Chondrocyte (in vitro differentiated cells): Measurements from ENCODE around the gene SARNP. TPM values are rescaled to one million over a fixed set of nuclear protein-coding genes. Genes with fewer than 3 reads are reported as not detected.

Source experiments
- DNase-seq: peaks from one replicate; pipeline ENCODE4 v3.0.0; 2021; ENCODE audit warnings: mixed read lengths, low spot score
- H3K27ac Mint-ChIP-seq: one replicate; pipeline ENCODE4 v1.8.0; 2021; ENCODE audit warnings: mild to moderate bottlenecking, moderate library complexity, mixed read lengths; ENCODE audit not compliant: unreplicated experiment
- H3K27me3 Mint-ChIP-seq: 2 replicates; pipeline ENCODE4 v1.8.0; 2021; ENCODE audit warnings: low read depth, mixed read lengths
- H3K36me3 Mint-ChIP-seq: 2 replicates; pipeline ENCODE4 v1.8.0; 2021; ENCODE audit warnings: low read depth, mixed read lengths
- H3K4me1 Mint-ChIP-seq: 2 replicates; pipeline ENCODE4 v1.8.0; 2021; ENCODE audit warnings: low read depth, mild to moderate bottlenecking, mixed read lengths
- H3K4me3 Mint-ChIP-seq: one replicate; pipeline ENCODE4 v1.8.0; 2021; ENCODE audit warnings: mild to moderate bottlenecking, moderate library complexity, mixed read lengths; ENCODE audit not compliant: unreplicated experiment
- H3K9me3 Mint-ChIP-seq: 2 replicates; pipeline ENCODE4 v1.8.0; 2021; ENCODE audit warnings: low read depth, mixed read lengths
- CTCF ChIP-seq: fragments of 200-600 bp; sonication (generic); IDR thresholded peaks from 2 replicates; pipeline ENCODE4 v1.5.0; 2021; ENCODE audit warnings: antibody characterized with exemption, mild to moderate bottlenecking, moderate library complexity
- total RNA-seq: library from RNA; stranded (reverse); gene quantifications from 3 replicates; pipeline ENCODE4 v1.2.1, GENCODE V29; 2021

Gene SARNP
- total RNA-seq, 1 donor from 2014 or later, result 54.0 TPM

DNA sequence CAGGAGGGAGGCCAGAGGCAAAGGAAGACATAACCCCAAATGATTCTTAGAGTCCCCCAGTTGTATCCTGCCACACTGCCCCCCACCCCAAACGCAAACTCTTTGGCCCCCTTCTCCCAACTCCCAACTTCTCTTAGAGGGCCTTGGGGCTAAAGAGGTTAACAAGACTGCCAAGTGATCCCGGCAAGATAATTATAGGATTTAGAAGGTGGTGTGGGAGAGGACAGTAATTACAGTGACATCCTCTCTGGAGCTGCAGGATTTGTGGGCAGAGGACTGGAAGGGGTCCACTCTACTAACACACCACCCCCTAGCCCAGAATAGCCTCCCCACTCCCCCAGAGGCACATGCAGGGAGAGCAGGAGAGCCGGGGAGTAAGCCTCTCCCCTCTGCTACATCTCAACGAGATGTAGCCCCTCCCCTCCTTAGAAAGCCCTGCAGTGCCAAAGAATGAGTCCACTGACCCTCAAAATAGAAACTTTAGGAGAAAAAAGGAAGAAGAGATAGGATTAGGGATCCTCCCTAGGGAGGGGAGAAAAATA, 79.9 kb downstream of the SARNP start:
- no peaks in the 10 kb centered on the region for H3K9me3 Mint-ChIP-seq
- no peak for DNase-seq
- H3K4me1 Mint-ChIP-seq, result peaks cover 19% of the 10 kb centered on the region
- peak overlapping the region; percentile 85 for H3K27ac Mint-ChIP-seq
- peak overlapping the region; percentile 77 for H3K4me3 Mint-ChIP-seq
- TF ChIP-seq CTCF, result peak; percentile 49
- no peaks in the 10 kb centered on the region for H3K36me3 Mint-ChIP-seq
- H3K27me3 Mint-ChIP-seq, result no peaks in the 10 kb centered on the region

DNA sequence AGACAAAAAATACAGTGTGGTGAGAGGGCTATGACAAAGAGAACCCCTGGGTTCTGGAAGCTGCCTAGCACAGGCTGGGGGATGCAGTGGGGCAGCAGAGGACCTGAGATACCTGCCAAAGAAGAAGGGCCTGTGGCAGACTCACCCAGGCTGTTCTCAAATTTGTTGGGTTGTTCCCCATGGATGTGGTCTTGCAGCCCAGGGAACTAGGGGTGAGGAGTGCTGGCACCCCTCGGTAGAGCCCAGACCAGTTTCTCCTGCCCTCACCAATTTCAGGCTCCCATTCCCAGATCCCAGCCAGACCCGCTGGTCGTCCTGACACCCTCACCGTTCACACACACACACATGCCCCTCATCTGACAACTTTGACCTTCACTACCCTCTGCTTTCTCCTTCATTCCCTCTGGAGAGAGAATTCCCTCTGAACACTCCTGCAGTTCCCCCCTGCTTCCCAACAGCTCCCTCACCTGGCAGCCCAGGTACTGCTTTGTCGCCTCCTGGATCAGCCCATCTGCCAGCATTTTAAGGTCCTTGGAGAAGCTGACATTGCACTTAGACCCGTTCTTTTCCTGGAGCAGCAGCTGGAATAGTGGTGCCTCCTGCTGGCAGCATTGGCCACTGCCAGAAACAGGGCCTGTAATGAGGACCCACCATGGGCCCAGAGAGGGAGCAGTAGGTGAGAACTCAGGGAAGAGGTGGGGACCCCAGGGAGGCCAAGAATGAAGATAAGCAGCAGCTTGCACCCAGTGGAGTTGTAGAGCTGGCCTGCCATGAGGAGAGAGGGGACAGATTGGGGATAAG, 80.5 kb downstream of the SARNP start:
- no peak overlapping the region for H3K4me3 Mint-ChIP-seq
- H3K36me3 Mint-ChIP-seq, result no peaks in the 10 kb centered on the region
- DNase-seq, result no peak
- peak overlapping the region; percentile 69 for H3K27ac Mint-ChIP-seq
- H3K27me3 Mint-ChIP-seq, result no peaks in the 10 kb centered on the region
- TF ChIP-seq CTCF, result peak; percentile 79
- H3K9me3 Mint-ChIP-seq, result no peaks in the 10 kb centered on the region
- H3K4me1 Mint-ChIP-seq, result peaks cover 16% of the 10 kb centered on the region

GRCh38 chr12:55736076-55736475, 81.4 kb downstream of the SARNP start:
- Mint-ChIP-seq H3K4me3 (no peak overlapping the region), H3K36me3 (no peaks in the 10 kb centered on the region), H3K27me3 (no peaks in the 10 kb centered on the region), H3K27ac (no peak overlapping the region), H3K4me1 (peaks cover 16% of the 10 kb centered on the region), H3K9me3 (no peaks in the 10 kb centered on the region)
- no peak for TF ChIP-seq CTCF
- no peak for DNase-seq

GRCh38 chr12:55734595-55734994, 82.9 kb downstream of the SARNP start:
- no peak for DNase-seq
- Mint-ChIP-seq H3K9me3 (no peaks in the 10 kb centered on the region), H3K4me3 (no peak overlapping the region), H3K27ac (no peak overlapping the region), H3K36me3 (no peaks in the 10 kb centered on the region), H3K27me3 (no peaks in the 10 kb centered on the region), H3K4me1 (peaks cover 29% of the 10 kb centered on the region)
- TF ChIP-seq CTCF, result no peak

- Mint-ChIP-seq H3K4me1 (peaks cover 30% of the 10 kb centered on the region), H3K9me3 (no peaks in the 10 kb centered on the region), H3K36me3 (no peaks in the 10 kb centered on the region), H3K27me3 (no peaks in the 10 kb centered on the region), H3K27ac (no peak overlapping the region), H3K4me3 (no peak overlapping the region)
- no peak for DNase-seq
- no peak for TF ChIP-seq CTCF
Observed at GRCh38 chr12:55733858-55734257, 83.7 kb downstream of the SARNP start.
